PC-9 (cell line): ENCODE data around the gene ACSL1. TPM values are rescaled to one million over a fixed set of nuclear protein-coding genes. Genes with fewer than 3 reads are reported as not detected.
A peak's percentile ranks its signal among the peaks of the same experiment; 100 is the strongest.

Experiments
- BruUV-seq: library from RNA; stranded (reverse); fragments of 400-500 nt; replicated peaks from 2 replicates; lab custom pipeline; 2021; lab: Mats Ljungman, UMichigan
- CTCF ChIA-PET: fragments of 300-600 bp; sonication (Branson Sonifier 250); formaldehyde crosslinking; loops from one replicate; lab custom pipeline; 2022; ENCODE audit warnings: antibody characterized with exemption; lab: Charles Lee
- POLR2A ChIA-PET: fragments of 300-600 bp; sonication (Branson Sonifier 250); formaldehyde crosslinking; loops from one replicate; lab custom pipeline; 2022; ENCODE audit warnings: antibody characterized with exemption; ENCODE audit not compliant: unreplicated experiment; lab: Charles Lee
- DNase-seq, 2 experiments: peaks; one replicate each; pipeline versions ENCODE4 v3.0.0 to v3.0.0-alpha.2; 2015 to 2022; ENCODE audit warnings: mixed read lengths in 1 of 2
- H2AFZ ChIP-seq: fragments of 200-600 bp; sonication (generic); 2 replicates; pipeline ENCODE4 v1.8.1; 2017; ENCODE audit warnings: antibody characterized with exemption
- H3F3A ChIP-seq: fragments of 200-600 bp; sonication (generic); 2 replicates; pipeline ENCODE4 v1.8.1; 2017; ENCODE audit warnings: antibody characterized with exemption, mild to moderate bottlenecking, low read depth; ENCODE audit not compliant: insufficient read depth
- H3K27ac ChIP-seq: fragments of 200-600 bp; sonication (generic); 2 replicates; pipeline ENCODE4 v1.6.1; 2016; ENCODE audit warnings: mixed run types
- H3K27me3 ChIP-seq: fragments of 200-600 bp; sonication (generic); 2 replicates; pipeline ENCODE4 v1.6.1; 2016; ENCODE audit warnings: low read depth, mixed run types; ENCODE audit not compliant: insufficient read depth
- H3K36me3 ChIP-seq: fragments of 200-600 bp; sonication (generic); 2 replicates; pipeline ENCODE4 v1.6.1; 2016; ENCODE audit warnings: low read depth, mixed run types
- H3K4me1 ChIP-seq: fragments of 200-600 bp; sonication (generic); replicated peaks from 2 replicates; pipeline ENCODE4 v1.6.1; 2016; ENCODE audit warnings: mixed run types; ENCODE audit not compliant: insufficient read depth
- H3K4me2 ChIP-seq: fragments of 200-600 bp; sonication (generic); 2 replicates; pipeline ENCODE4 v1.6.1; 2017; ENCODE audit warnings: mixed run types
- H3K4me3 ChIP-seq: fragments of 200-600 bp; sonication (generic); 2 replicates; pipeline ENCODE4 v1.6.1; 2016; ENCODE audit warnings: mixed run types
- H3K79me2 ChIP-seq: fragments of 200-600 bp; sonication (generic); 2 replicates; pipeline ENCODE4 v1.6.1; 2017; ENCODE audit warnings: low read depth, mixed run types
- H3K9me2 ChIP-seq: fragments of 200-600 bp; sonication (generic); 2 replicates; pipeline ENCODE4 v1.8.1; 2017; ENCODE audit warnings: mild to moderate bottlenecking; ENCODE audit not compliant: insufficient read depth
- H3K9me3 ChIP-seq: fragments of 200-600 bp; sonication (generic); 2 replicates; pipeline ENCODE4 v1.8.1; 2016; ENCODE audit warnings: low read depth; ENCODE audit not compliant: insufficient read depth
- H4K20me1 ChIP-seq: fragments of 200-600 bp; sonication (generic); 2 replicates; pipeline ENCODE4 v1.8.1; 2017; ENCODE audit not compliant: insufficient read depth
- EZH2 ChIP-seq: fragments of 200-600 bp; sonication (generic); IDR thresholded peaks from 2 replicates; pipeline ENCODE4 v1.8.0; 2017; ENCODE audit warnings: antibody characterized with exemption, low read depth
- intact Hi-C: fragments of 100-400 bp; cut with micrococcal nuclease; formaldehyde crosslinking; loops from one replicate; pipeline ENCODE4 v1.10.0; 2022; ENCODE audit not compliant: unreplicated experiment
- total RNA-seq: library from RNA; stranded (reverse); gene quantifications from 2 replicates; pipeline ENCODE4 v1.2.3, GENCODE V29; 2021
- TF ChIP-seq, protein P1 (sequence below): fragments of 200-600 bp; sonication (generic); conservative IDR thresholded peaks from 2 replicates; pipeline ENCODE4 v1.6.1; 2017; ENCODE audit warnings: mixed run types, antibody characterized with exemption, mild to moderate bottlenecking, moderate library complexity

The ACSL1 gene
- total RNA-seq, 1 experiment from 2014 or later: 96.6 TPM

DNA sequence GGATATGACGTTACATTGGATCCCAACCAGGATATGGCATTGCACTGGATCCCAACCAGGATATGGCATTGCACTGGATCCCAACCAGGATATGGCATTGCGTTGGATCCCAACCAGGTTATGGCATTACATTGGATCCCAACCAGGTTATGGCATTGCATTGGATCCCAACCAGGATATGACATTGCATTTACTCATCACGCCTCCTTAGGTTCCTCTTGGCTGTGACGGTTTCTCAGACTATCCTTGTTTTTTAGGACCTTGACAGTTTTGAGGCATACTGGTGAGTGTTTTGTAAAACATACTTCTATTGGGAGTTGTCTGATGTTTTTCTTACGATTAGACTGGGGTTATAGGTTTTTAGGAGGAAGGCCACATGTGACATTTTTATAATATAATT is 5.4 kb upstream of the ACSL1 start:
- Histone ChIP-seq H3K4me2 (no peak overlapping the region), H3K27me3 (no peaks in the 10 kb centered on the region), H3K4me3 (no peak overlapping the region), H3K79me2 (no peaks in the 10 kb centered on the region), H3F3A (no peaks in the 10 kb centered on the region), H3K9me3 (no peaks in the 10 kb centered on the region), H3K36me3 (no peaks in the 10 kb centered on the region), H3K27ac (no peak overlapping the region), H3K9me2 (no peaks in the 10 kb centered on the region), H4K20me1 (no peaks in the 10 kb centered on the region), H2AFZ (no peak overlapping the region), H3K4me1 (0 out of 2 replicates have a peak, but pooled peaks cover 4% of the 10 kb centered on the region)
- intact Hi-C loops: no loop called here
- TF ChIP-seq, protein P1, sequence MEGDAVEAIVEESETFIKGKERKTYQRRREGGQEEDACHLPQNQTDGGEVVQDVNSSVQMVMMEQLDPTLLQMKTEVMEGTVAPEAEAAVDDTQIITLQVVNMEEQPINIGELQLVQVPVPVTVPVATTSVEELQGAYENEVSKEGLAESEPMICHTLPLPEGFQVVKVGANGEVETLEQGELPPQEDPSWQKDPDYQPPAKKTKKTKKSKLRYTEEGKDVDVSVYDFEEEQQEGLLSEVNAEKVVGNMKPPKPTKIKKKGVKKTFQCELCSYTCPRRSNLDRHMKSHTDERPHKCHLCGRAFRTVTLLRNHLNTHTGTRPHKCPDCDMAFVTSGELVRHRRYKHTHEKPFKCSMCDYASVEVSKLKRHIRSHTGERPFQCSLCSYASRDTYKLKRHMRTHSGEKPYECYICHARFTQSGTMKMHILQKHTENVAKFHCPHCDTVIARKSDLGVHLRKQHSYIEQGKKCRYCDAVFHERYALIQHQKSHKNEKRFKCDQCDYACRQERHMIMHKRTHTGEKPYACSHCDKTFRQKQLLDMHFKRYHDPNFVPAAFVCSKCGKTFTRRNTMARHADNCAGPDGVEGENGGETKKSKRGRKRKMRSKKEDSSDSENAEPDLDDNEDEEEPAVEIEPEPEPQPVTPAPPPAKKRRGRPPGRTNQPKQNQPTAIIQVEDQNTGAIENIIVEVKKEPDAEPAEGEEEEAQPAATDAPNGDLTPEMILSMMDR: no peak
- no TSS peak for BruUV-seq
- ChIA-PET CTCF (no interaction called here), POLR2A (no interaction called here)
- DNase-seq: no peak

DNA sequence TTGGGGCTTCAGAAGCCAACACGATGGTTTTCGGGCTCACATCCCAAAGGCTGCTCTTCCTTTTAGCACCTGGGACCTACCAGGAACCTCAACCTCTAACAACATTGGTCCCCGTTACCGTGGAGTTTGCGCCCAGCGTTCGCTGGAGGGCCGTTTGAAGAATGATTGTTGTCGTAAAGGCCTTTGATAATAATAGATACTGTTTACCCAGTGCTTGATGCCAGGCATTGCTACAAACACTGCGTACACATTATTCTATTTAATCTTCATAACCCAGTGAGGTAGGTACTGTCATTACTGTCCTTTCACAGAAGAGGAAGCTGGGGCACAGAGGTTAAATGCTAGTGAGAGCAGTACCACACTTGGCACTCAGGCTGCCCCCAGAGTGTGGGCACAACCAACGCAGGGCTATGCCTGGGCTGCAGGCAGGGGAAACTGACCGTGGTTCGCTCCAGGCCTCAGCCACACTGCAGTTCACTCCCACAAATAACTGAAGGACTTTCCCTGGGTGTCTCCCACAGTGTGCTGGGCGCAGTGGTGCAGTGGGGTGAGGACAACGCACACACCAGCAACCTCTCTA is 1.0 kb upstream of the ACSL1 start:
- no peaks in the 10 kb centered on the region for H3K9me3 ChIP-seq
- POLR2A ChIA-PET: interaction anchor here (0.7 kb wide), 1 partner anchor 18 kb away, joined by 5 read pairs; no protein-coding TSS in a partner anchor
- no TSS peak for BruUV-seq
- no peak overlapping the region for H2AFZ ChIP-seq
- H3K4me2 ChIP-seq: peak overlapping the region; percentile 86
- peaks cover 24% of the 10 kb centered on the region; the same call in 1 of the 2 replicates for H3K4me1 ChIP-seq
- CTCF ChIA-PET: no interaction called here
- no peak overlapping the region; the same call in 1 of the 2 replicates for H3K4me3 ChIP-seq
- H3K9me2 ChIP-seq: no peaks in the 10 kb centered on the region
- H3K27me3 ChIP-seq: no peaks in the 10 kb centered on the region
- intact Hi-C loops: loop anchor here (10.0 kb wide), 2 partner anchors 68 to 158 kb away; no protein-coding TSS in a partner anchor
- TF ChIP-seq EZH2: no peak
- TF ChIP-seq, protein P1: no peak
- H3K79me2 ChIP-seq: peaks cover 33% of the 10 kb centered on the region
- H4K20me1 ChIP-seq: no peaks in the 10 kb centered on the region
- no peak overlapping the region for H3K27ac ChIP-seq
- DNase-seq: no peak
- H3K36me3 ChIP-seq: no peaks in the 10 kb centered on the region
- H3F3A ChIP-seq: no peaks in the 10 kb centered on the region

DNA sequence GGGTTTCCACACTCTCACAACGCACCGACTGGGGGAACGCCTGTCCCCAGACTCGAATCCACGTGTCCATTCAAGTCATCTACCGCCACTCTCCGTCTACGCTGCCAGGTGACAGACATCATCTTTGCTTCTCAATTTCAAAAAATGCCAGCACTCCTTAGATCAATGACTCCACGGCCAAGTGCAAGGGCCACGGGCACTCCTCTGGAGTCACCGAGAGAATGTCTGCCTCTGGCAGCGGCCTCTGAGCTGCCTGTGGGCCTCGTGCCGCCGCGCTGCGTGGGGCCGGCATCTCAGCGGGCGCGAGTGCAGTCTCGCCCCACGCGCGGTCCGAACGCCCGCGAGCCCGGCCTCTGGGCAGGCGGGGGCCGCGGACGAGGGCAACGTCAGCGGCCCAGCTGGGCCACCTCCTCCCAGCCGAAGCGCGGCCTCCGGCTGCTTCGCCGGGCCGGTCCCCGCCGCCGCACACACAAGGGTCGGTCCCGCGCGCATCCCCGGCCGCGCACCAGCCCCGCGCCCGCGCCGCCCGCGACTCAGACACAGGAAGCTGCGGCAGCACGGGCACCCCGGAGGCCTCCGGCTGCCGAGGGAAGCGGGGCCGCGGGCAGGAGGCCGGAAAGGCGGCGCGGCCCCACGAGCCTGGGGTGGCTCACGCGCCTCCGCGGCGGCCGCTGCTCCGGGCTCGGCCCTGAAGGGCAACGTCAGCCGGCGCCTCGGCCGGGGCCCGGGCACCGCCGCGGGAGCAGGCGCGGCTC is 450 bp downstream of the ACSL1 start:
- Histone ChIP-seq H3K27me3 (no peaks in the 10 kb centered on the region), H3K79me2 (peaks cover 47% of the 10 kb centered on the region), H3K4me3 (peak overlapping the region; percentile 66), H3K9me3 (no peaks in the 10 kb centered on the region), H3K4me2 (peak overlapping the region; percentile 81), H3K27ac (no peak overlapping the region), H4K20me1 (no peaks in the 10 kb centered on the region), H3F3A (no peaks in the 10 kb centered on the region), H2AFZ (peak overlapping the region; percentile 76), H3K9me2 (no peaks in the 10 kb centered on the region), H3K4me1 (peaks cover 24% of the 10 kb centered on the region; the same call in 1 of the 2 replicates), H3K36me3 (no peaks in the 10 kb centered on the region)
- CTCF ChIA-PET: interaction anchor here (0.7 kb wide), 1 partner anchor 78 kb away, joined by 3 read pairs; no protein-coding TSS in a partner anchor
- intact Hi-C loops: loop anchor here (10.0 kb wide), 2 partner anchors 69 to 159 kb away; no protein-coding TSS in a partner anchor
- TF ChIP-seq, protein P1: no peak
- TF ChIP-seq EZH2: no peak
- POLR2A ChIA-PET: no interaction called here
- BruUV-seq: no TSS peak
- peak in 1 of 2 experiments; percentile 25 for DNase-seq
